Lower leg skin (tissue), 4 donors: ENCODE measurements around the gene ATG9A. TPM values are rescaled to one million over a fixed set of nuclear protein-coding genes. Genes with fewer than 3 reads are reported as not detected.
"Not testable (repeated sequence)": the region's sequence is repeated elsewhere in the genome, so short reads cannot be mapped to it uniquely, and the experiment has no call there.

ENCODE experiments used
- DNase-seq, 2 donors: peaks; one replicate each; pipeline ENCODE4 v3.0.0-alpha.2; 2019; ENCODE audit warnings: low spot score in 2 of 2
- H3K4me3 ChIP-seq: fragments of 200-600 bp; sonication (generic); 2 replicates; pipeline ENCODE4 v1.5.1; 2017; ENCODE audit warnings: mild to moderate bottlenecking, low read depth; ENCODE audit not compliant: poor library complexity, severe bottlenecking
- CTCF ChIP-seq, 3 donors: fragments of 450-650 bp; IDR thresholded peaks; one replicate each; pipeline ENCODE4 v1.5.1; 2016; ENCODE audit warnings: antibody characterized with exemption in 3 of 3, mild to moderate bottlenecking in 3 of 3, moderate library complexity in 2 of 3
- POLR2A ChIP-seq, 2 donors: fragments of 450-650 bp; IDR thresholded peaks; one replicate each; pipeline ENCODE4 v1.6.1; 2016 to 2017; ENCODE audit warnings: antibody characterized with exemption in 2 of 2, mild to moderate bottlenecking in 1 of 2, moderate library complexity in 1 of 2
- WGBS, 2 donors: methylation state at CpG; one replicate each; pipeline ENCODE4 v1.1.5; 2018; 5-methylcytosine and 5-hydroxymethylcytosine counted together
- intact Hi-C: fragments of 100-400 bp; cut with DNase I; formaldehyde crosslinking; loops from one replicate; pipeline ENCODE4 v1.15.0; 2023; ENCODE audit warnings: low total_unique reads
- total RNA-seq, 4 donors: library from RNA; depleted of rRNA; stranded (reverse); fragments of >200 nt; gene quantifications; one replicate each; pipeline ENCODE4 v1.1.0, GENCODE V29; 2016

Gene ATG9A
- total RNA-seq, 4 donors from 2014 or later, result 57.6 to 92.8 (median 61.9) TPM

- WGBS, 2 donors, result 77 to 80% methylated on average over 2 of the region's 2 CpGs
These were observed 38.9 kb upstream of the ATG9A start for GRCh38 chr2:219268294-219268693.

GRCh38 chr2:219266886-219267285, 37.5 kb upstream of the ATG9A start:
- 67 to 89% methylated on average over 1 of the region's 1 CpG for WGBS, 2 donors
- no peak for DNase-seq
- TF ChIP-seq POLR2A (IDR thresholded peaks at IDR 0.05) (no peak), CTCF (IDR thresholded peaks at IDR 0.05) (no peak)

More at GRCh38 chr2:219268294-219268693, 38.9 kb upstream of the ATG9A start:
- DNase-seq, result no peak
- TF ChIP-seq CTCF (IDR thresholded peaks at IDR 0.05) (no peak), POLR2A (IDR thresholded peaks at IDR 0.05) (no peak)
- intact Hi-C loops, result no loop called here
- no peak overlapping the region for H3K4me3 ChIP-seq

DNA sequence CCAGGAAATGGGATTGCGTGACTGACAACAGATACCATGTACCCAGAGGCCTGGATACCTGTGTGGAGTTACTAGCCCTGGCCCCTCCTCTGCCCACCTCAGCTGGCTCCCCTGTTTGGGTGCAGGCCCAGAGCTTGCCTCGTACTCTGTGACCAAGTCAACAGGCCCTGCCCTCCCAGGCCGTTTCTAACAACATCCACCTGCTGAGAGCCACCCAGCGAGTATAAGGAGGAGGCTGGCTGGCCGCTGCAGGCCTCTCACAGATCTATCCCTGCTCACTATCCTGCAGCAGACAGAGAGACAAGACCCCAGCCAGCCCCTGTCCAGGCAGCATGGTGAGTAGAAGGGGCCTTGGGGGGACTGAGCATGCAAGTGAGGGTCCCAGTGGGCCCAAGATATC, 36.8 kb upstream of the ATG9A start:
- no peak for DNase-seq
- 65 to 67% methylated on average over 4 to 5 of the region's 5 CpGs for WGBS, 2 donors
- no peak overlapping the region for H3K4me3 ChIP-seq
- TF ChIP-seq POLR2A (IDR thresholded peaks at IDR 0.05) (no peak), CTCF (IDR thresholded peaks at IDR 0.05) (no peak)
- intact Hi-C loops, result no loop called here

More at GRCh38 chr2:219266886-219267285, 37.5 kb upstream of the ATG9A start:
- H3K4me3 ChIP-seq, result no peak overlapping the region
- intact Hi-C loops, result no loop called here

DNA sequence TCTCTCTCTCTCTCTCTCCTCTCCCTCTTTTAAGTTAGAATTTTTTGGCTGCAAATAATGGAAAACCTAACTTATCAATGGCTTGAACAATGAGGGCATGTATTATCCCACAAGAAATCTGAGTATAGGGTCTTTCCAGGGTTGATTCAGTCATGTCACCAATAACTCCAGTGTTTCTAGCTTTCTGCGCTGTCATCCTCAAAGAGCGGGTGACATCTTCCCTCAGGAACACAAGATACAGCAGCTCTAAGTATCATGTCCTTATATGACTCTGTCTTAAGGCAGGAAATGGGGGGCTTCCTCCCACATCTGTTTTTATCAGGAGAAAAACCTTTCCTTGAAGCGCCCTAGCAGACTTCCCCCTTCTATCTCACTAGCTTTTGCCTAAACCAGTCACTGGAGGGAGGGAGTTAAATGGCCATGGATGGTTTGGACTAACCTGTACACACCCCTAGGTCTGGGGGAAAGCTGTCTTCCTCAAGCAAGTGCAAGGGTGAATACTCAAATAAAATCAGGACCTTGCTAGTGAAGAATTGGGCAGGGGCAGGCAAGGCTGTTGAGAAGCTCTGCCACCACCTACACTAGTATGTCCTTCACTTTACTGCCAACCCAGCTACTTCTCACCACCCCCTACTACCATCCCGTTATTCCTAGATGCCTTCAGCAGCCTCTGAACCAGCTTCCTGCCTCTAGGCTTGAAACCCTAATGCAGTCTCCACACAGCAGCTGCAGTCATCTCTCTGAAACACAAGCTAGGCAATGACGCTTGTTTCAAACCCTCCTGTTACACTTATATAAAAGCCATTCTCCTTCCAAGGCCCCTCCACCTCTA, 31.8 kb upstream of the ATG9A start:
- intact Hi-C loops, result no loop called here
- H3K4me3 ChIP-seq, result no peak overlapping the region
- no peak for TF ChIP-seq CTCF (IDR thresholded peaks at IDR 0.05)
- no peak for TF ChIP-seq POLR2A (IDR thresholded peaks at IDR 0.05)
- WGBS, 2 donors, result 68 to 73% methylated on average over 5 of the region's 5 CpGs
- no peak for DNase-seq

- DNase-seq, H3K4me3 ChIP-seq, intact Hi-C loops: not testable (repeated sequence)
- WGBS, 2 donors, result 86 to 88% methylated on average over 10 of the region's 10 CpGs
These were observed 29.5 kb upstream of the ATG9A start for GRCh38 chr2:219258942-219259341.

DNA sequence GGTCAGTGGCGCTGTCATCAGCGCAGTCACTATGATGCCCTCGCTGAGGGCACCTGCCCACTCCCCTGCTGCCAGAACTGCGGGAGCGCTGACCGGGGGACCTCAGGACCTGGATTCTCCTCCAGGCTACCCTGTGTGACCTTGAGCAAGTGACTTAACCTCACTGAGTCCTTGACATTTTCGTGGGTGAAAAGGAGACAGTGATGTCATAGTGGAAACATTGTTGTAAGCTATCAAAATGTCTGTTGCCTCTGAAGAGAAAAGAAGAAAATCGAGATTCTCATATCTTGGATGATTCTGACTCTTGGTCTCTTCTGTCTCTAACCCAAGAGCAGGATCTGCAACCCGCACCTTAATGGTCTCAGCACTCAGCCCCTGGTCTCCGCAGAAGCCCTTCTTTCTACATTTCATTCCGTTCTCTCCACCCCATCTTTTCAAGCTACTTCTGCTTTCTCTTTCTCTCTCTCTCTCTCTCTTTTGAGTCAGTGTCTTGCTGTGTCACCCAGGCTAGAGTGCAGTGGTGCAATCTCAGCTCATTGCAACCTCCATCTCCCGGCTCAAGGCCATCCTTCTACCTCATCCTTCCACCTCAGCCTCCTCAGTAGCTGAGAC, 25.3 kb upstream of the ATG9A start:
- intact Hi-C loops, result no loop called here
- TF ChIP-seq CTCF (IDR thresholded peaks at IDR 0.05), result no peak
- TF ChIP-seq POLR2A (IDR thresholded peaks at IDR 0.05), result no peak
- H3K4me3 ChIP-seq, result peak overlapping the region; percentile 24
- WGBS, 2 donors, result 20 to 21% methylated on average over 12 of the region's 12 CpGs
- no peak for DNase-seq
